WI38 (cell line): ENCODE measurements around the gene CIAPIN1.

Experiments used
- H3K4me3 ChIP-seq: 2 replicates; pipeline ENCODE4 v1.5.1; 2011; ENCODE audit warnings: low read depth, mild to moderate bottlenecking, control low read depth, low read length
- TF ChIP-seq, protein P1 (sequence below): IDR thresholded peaks from 2 replicates; pipeline ENCODE4 v1.5.1; 2012; ENCODE audit warnings: low read depth, mild to moderate bottlenecking, control low read depth, low read length

Gene CIAPIN1

GRCh38 chr16:57470711-57471110 is 23.5 kb upstream of the CIAPIN1 start:
- H3K4me3 ChIP-seq = no peak overlapping the region
- TF ChIP-seq, protein P1, sequence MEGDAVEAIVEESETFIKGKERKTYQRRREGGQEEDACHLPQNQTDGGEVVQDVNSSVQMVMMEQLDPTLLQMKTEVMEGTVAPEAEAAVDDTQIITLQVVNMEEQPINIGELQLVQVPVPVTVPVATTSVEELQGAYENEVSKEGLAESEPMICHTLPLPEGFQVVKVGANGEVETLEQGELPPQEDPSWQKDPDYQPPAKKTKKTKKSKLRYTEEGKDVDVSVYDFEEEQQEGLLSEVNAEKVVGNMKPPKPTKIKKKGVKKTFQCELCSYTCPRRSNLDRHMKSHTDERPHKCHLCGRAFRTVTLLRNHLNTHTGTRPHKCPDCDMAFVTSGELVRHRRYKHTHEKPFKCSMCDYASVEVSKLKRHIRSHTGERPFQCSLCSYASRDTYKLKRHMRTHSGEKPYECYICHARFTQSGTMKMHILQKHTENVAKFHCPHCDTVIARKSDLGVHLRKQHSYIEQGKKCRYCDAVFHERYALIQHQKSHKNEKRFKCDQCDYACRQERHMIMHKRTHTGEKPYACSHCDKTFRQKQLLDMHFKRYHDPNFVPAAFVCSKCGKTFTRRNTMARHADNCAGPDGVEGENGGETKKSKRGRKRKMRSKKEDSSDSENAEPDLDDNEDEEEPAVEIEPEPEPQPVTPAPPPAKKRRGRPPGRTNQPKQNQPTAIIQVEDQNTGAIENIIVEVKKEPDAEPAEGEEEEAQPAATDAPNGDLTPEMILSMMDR = no peak

DNA sequence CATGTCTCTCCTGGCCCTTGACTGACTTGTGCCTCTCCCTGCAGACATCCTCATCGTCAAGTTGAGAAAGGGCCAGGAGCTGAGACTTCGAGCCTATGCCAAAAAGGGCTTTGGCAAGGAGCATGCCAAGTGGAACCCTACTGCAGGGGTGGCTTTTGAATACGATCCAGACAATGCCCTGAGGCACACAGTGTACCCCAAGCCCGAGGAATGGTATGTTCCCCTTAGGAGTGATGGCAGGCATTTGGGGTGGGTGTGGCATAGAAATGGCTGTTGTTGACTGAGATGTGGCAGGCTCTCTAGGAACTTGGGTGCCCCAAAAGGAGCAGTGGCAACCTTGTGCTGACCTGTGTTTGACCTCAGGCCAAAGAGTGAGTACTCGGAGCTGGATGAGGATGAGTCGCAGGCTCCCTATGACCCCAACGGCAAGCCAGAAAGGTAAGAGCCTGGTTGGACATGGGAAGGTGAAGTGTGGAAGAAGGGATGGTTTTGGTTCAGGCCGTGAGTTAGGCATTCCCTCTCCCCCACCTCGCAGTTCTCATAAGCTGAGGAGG is 22.8 kb upstream of the CIAPIN1 start:
- TF ChIP-seq, protein P1 = no peak
- H3K4me3 ChIP-seq = no peak overlapping the region

GRCh38 chr16:57469046-57469445 is 21.9 kb upstream of the CIAPIN1 start:
- H3K4me3 ChIP-seq = no peak overlapping the region
- TF ChIP-seq, protein P1 = no peak

GRCh38 chr16:57468346-57468745 is 21.2 kb upstream of the CIAPIN1 start:
- TF ChIP-seq, protein P1 = no peak
- H3K4me3 ChIP-seq = no peak overlapping the region

GRCh38 chr16:57464523-57464922 is 17.3 kb upstream of the CIAPIN1 start:
- H3K4me3 ChIP-seq = no peak overlapping the region
- TF ChIP-seq, protein P1 = no peak

GRCh38 chr16:57462978-57463362 is 15.8 kb upstream of the CIAPIN1 start:
- peak overlapping the region; percentile 90 for H3K4me3 ChIP-seq
- TF ChIP-seq, protein P1 = no peak

DNA sequence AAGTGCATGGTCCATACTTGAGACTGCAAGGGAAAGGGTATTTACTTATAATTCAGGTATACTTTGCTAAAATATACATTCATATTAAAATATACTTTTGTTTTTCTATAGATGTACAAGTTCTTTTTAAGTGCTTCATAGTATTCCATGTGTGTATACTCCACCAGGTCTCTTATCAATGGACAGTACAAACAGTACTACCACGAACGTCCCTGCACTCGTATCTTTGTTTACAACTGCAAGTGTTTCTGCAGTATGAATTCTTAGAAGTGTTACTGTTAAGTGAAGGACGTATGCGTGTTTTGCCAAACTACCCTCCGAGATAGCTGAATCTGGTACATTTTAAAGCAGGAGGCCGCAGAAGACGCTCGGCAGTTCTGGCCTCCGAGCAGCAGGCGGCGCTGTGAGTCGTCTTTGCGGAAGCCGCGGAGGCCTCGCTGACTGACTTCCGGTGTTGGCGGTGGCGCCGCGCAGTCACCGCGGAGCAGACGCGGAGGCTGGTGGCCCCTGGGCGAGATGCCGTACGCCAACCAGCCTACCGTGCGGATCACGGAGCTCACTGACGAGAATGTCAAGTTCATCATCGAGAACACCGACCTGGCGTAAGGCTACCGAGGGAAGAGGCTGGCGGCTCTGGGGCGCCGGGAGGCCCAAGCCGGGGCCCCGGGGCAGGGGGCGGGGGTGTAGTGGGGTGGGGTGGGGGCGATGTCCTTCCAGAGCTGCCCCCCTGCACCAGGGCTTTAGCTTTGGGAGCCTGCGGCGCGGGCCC is 15.2 kb upstream of the CIAPIN1 start, which contains the start of gene POLR2C:
Gene POLR2C (plus strand): TSS at position 471 of the 769 bp plus-strand sequence. CDS start 46 bp downstream, at position 517.
- TF ChIP-seq, protein P1 = peak; percentile 81
- peak within 1 kb of the TSS; percentile 90 for H3K4me3 ChIP-seq
